ENCODE results near the gene ZBTB5.
A peak's percentile ranks its signal among the peaks of the same experiment; 100 is the strongest.
"Not testable (repeated sequence)": the region's sequence is repeated elsewhere in the genome, so short reads cannot be mapped to it uniquely, and the experiment has no call there.

The ZBTB5 gene

DNA sequence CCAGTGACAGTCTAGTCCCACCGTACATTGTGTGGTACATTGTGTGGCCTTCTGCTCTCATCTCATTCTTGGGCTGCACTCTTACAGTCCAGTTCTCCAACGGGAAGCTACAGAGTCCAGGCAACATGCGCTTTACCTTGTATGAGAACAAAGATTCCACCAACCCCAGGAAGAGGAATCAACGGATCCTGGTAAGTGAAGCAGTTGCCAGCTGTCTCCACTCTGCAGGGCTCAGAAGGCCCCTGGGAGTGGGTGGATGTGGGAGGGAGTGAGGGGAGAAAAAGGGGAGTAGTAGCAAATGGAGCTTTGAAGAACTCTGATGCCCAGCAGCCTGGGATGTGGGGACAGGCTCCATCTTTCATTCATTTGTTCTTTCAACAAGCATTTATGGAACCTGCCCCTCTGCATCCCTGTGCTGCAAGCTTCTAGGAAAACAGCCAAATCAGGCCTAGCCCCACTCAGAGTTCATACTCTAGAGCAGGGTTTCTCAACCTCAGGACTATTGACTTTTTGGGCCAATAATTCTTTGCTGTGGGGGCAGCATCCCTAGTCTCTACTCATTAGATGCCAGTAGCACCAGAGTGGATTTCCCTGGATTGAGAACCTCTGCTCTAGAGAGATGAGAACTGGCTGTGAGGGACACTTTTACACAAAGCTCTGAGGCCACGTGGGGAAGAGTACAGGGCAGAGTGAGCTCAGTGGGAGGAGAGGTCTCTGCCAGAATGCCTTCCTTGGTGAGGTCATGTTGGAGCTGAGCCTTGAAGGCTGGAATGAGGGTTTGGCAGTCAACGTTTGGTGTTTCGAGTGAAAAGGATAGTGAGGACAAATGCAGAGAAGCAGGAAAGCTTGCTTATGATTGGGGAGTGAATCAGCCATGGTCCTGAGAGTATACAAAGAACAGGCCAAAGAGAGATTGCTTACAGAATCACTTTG is 21.6 kb upstream of the ZBTB5 start:
- peak overlapping the region; percentile 81 to 85 for H3K4me3 ChIP-seq (replicated peaks in 1 of 2; ENCODE audit: low read depth in 2 of 2, low read length in 2 of 2)
- peak; percentile 94 to 96 for DNase-seq (ENCODE audit: low read depth in 2 of 2)
- TF ChIP-seq CTCF (IDR thresholded peaks at IDR 0.05; ENCODE audit: low read depth, low read length), result no peak

- no peak for DNase-seq (ENCODE audit: low read depth in 2 of 2)
- peak overlapping the region; percentile 81 to 85 for H3K4me3 ChIP-seq (replicated peaks in 1 of 2; ENCODE audit: low read depth in 2 of 2, low read length in 2 of 2)
- TF ChIP-seq CTCF (IDR thresholded peaks at IDR 0.05; ENCODE audit: low read depth, low read length), result no peak
Measured at GRCh38 chr9:37486256-37486615, 21.0 kb upstream of the ZBTB5 start.

DNA sequence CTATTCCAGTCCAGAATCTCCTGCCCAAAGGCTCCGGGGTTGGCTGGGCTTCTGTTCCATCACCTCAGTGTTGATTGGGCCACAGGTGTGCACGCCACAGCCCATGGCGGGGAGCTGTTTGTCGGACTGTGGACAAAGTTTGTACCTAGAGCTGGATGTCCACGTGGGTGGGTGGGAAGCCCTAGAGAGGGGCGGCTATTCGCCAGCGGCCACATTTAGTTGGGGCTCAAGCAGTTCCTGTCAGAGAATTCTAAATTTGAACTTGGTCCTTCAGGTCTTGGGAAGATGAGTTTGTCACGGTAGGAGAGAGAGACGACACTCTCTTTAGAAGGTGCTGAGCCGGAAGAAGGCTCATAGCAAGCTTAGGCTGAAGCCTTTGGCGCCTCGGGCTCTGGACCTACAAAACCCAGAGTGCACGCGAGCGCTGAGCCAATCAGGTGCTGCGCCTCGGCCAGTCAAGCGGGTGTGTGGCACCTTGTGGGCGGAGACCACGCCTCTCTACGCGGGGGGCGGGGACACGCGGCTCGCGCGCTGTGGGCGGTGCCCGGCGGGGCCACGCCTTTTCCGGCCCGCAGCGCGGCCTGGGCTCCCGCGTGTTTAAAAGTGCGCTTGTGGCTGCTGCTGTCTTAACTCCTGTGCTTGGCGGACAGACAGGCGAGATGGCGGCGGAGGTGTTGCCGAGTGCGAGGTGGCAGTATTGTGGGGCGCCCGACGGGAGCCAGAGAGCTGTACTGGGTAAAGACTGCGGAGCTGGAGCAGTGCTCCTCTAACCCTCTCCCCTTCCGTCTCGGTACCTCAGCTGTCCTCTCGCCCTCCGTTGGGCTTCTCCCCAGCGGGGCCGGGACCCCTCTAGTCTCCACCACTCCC is 20.4 kb upstream of the ZBTB5 start, which contains the start of gene POLR1E:
Gene POLR1E (plus strand): TSS at position 560 of the 867 bp plus-strand sequence. CDS start 100 bp downstream, at position 660.
- DNase-seq (ENCODE audit: low read depth in 2 of 2), result peak; percentile 89 to 94
- no peak for TF ChIP-seq CTCF (IDR thresholded peaks at IDR 0.05; ENCODE audit: low read depth, low read length)
- peak within 1 kb of the TSS; percentile 81 to 85 for H3K4me3 ChIP-seq (replicated peaks in 1 of 2; ENCODE audit: low read depth in 2 of 2, low read length in 2 of 2)

GRCh38 chr9:37480759-37481158 is 15.5 kb upstream of the ZBTB5 start:
- no peak overlapping the region for H3K4me3 ChIP-seq (replicated peaks in 1 of 2; ENCODE audit: low read depth in 2 of 2, low read length in 2 of 2)
- no peak for TF ChIP-seq CTCF (IDR thresholded peaks at IDR 0.05; ENCODE audit: low read depth, low read length)
- no peak for DNase-seq (ENCODE audit: low read depth in 2 of 2)

DNA sequence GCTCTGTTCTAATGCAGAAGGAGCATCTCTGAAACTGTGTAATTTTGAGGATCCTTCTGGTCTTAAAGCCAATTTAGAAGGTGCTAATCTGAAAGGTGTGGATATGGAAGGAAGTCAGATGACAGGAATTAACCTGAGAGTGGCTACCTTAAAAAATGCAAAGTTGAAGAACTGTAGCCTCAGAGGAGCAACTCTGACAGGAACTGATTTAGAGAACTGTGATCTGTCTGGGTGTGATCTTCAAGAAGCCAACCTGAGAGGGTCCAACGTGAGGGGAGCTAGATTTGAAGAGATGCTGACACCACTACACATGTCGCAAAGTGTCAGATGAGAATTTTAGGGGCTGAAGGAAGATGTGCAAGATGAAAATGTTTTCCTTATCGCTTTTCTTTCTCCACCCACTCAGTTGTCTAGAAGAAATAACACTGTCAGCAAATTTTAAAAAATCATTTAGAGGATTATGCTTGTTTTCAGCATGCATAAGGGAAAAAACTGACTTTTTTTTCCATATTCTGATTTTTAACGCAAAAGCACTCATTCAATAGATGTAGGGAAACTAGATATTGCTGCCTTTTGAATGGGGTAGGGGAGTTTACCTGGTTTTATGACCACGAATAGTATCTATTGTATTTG is 12.9 kb upstream of the ZBTB5 start:
- DNase-seq (ENCODE audit: low read depth in 2 of 2), result not testable (repeated sequence)

GRCh38 chr9:37477443-37477842 is 12.2 kb upstream of the ZBTB5 start:
- not testable (repeated sequence) for DNase-seq (ENCODE audit: low read depth in 2 of 2); H3K4me3 ChIP-seq (replicated peaks in 1 of 2; ENCODE audit: low read depth in 2 of 2, low read length in 2 of 2)

More for the DNA sequence above, 12.9 kb upstream of the ZBTB5 start:
- H3K4me3 ChIP-seq (replicated peaks in 1 of 2; ENCODE audit: low read depth in 2 of 2, low read length in 2 of 2), result not testable (repeated sequence)

DNA sequence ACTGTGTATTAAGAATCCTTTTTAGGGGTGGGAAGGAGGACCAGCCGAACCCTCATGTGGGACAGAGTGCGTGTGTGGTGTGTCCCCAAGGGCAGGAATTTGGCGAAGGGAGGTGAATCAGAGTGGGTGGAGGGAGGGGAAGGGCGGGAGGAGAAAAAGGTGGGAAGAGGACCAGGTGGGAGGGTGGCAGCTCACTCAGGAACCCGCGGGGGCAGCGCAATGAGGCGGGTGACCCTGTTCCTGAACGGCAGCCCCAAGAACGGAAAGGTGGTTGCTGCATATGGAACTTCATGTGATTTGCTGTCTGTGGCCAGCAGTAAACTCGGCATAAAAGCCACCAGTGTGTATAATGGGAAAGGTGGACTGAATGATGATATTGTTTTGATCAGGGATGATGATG is 11.7 kb upstream of the ZBTB5 start:
- H3K4me3 ChIP-seq (replicated peaks in 1 of 2; ENCODE audit: low read depth in 2 of 2, low read length in 2 of 2), result no peak overlapping the region
- DNase-seq (ENCODE audit: low read depth in 2 of 2), result no peak
- no peak for TF ChIP-seq CTCF (IDR thresholded peaks at IDR 0.05; ENCODE audit: low read depth, low read length)

Measured in cardiac fibroblast (primary cell).